Kidney (tissue), 14 donors: ENCODE results near the gene NRXN3. TPM values are rescaled to one million over a fixed set of nuclear protein-coding genes. Genes with fewer than 3 reads are reported as not detected.

Experiments used
- DNase-seq, 5 donors: peaks; one replicate each; pipeline ENCODE4 v3.0.0-alpha.2; 2013 to 2020
- FAIRE-seq: peaks from 2 replicates; lab custom pipeline; 2012; peaks lifted over from hg19 to GRCh38; lab: Jason Lieb, UNC
- H3K27ac ChIP-seq, 2 donors: one replicate each; pipeline ENCODE4 v1.7.0; 2013; ENCODE audit warnings: low read depth in 2 of 2, low read length in 2 of 2, inconsistent platforms in 1 of 2
- H3K27me3 ChIP-seq: one replicate; pipeline ENCODE4 v1.7.1; 2013; ENCODE audit warnings: low read length, inconsistent platforms; ENCODE audit not compliant: control insufficient read depth, insufficient read depth
- H3K36me3 ChIP-seq, 3 donors: one replicate each; pipeline versions ENCODE4 v1.7.0 to v1.7.1; 2013; ENCODE audit warnings: low read length in 3 of 3, control low read depth in 1 of 3, inconsistent platforms in 1 of 3; ENCODE audit not compliant: insufficient read depth in 3 of 3, control insufficient read depth in 2 of 3
- H3K4me1 ChIP-seq, 3 donors: one replicate each; pipeline versions ENCODE4 v1.7.0 to v1.7.1; 2013; ENCODE audit warnings: low read length in 3 of 3, inconsistent platforms in 1 of 3, low read depth in 1 of 3; ENCODE audit not compliant: control insufficient read depth in 2 of 3, insufficient read depth in 2 of 3
- H3K4me3 ChIP-seq, 3 donors: one replicate each; pipeline versions ENCODE4 v1.7.0 to v1.8.1; 2013; ENCODE audit warnings: low read length in 3 of 3, control low read depth in 1 of 3, inconsistent platforms in 1 of 3
- H3K9ac ChIP-seq, 3 donors: one replicate each; pipeline versions ENCODE4 v1.7.0 to v1.7.1; 2013; ENCODE audit warnings: low read length in 3 of 3, control low read depth in 1 of 3, inconsistent platforms in 1 of 3
- H3K9me3 ChIP-seq, 3 donors: one replicate each; pipeline versions ENCODE4 v1.7.0 to v1.7.1; 2013; ENCODE audit warnings: low read length in 3 of 3, control low read depth in 1 of 3, inconsistent platforms in 1 of 3; ENCODE audit not compliant: control insufficient read depth in 2 of 3, insufficient read depth in 1 of 3
- CTCF ChIP-seq: IDR thresholded peaks from 3 replicates; pipeline ENCODE4 v1.5.1; 2012; ENCODE audit warnings: mild to moderate bottlenecking, moderate library complexity, borderline replicate concordance; ENCODE audit not compliant: insufficient read depth; ENCODE audit errors: extremely low read depth
- intact Hi-C: fragments of 100-400 bp; cut with DNase I; formaldehyde crosslinking; loops from one replicate; pipeline ENCODE4 v1.11.1; 2022
- polyA plus RNA-seq: library from polyadenylated mRNA; stranded (reverse); fragments of 350-450 nt; fragmentation: Illumina TruSeq; extraction: RNeasy Lipid Tissue Mini Kit (QIAGEN cat#74804); gene quantifications from one replicate; pipeline ENCODE4 v1.2.3, GENCODE V29; 2014; ENCODE audit warnings: low read depth, low replicate concordance; ENCODE audit not compliant: insufficient read depth
- total RNA-seq: library from RNA; stranded (reverse); fragmentation: NEBNext Ultra II Directional; extraction: Animal tissue kit (Norgen Biotek cat#: 25700); gene quantifications from one replicate; pipeline ENCODE4 v1.2.1, GENCODE V29; 2021
- donor health status: control.
- donor health status: control.
- donor health status: control.
- donor health status: control.
- donor health status: control.
- donor health status: DM: yes; HTN: yes; CAD: no.
- donor health status: Normal renal cell carcinoma (clear cell type).

The NRXN3 gene
- total and polyA plus RNA-seq, 2 donors from 2014 or later = 1.5 to 2.4 TPM

GRCh38 chr14:78297858-78298257 is 127.7 kb downstream of the NRXN3 start:
- H3K9ac ChIP-seq = no peak overlapping the region
- H3K27ac ChIP-seq = no peak overlapping the region
- no peak for TF ChIP-seq CTCF
- no peaks in the 10 kb centered on the region for H3K36me3 ChIP-seq
- H3K27me3 ChIP-seq = no peaks in the 10 kb centered on the region
- intact Hi-C loops = no loop called here
- H3K9me3 ChIP-seq = no peaks in the 10 kb centered on the region
- DNase-seq (peak in 4 of 5 donors; percentile 18 to 40 (median 36)), FAIRE-seq (no peak)
- H3K4me1 ChIP-seq = no peaks in the 10 kb centered on the region
- no peak overlapping the region for H3K4me3 ChIP-seq

- intact Hi-C loops = no loop called here
Observed at GRCh38 chr14:78298298-78298697, 128.1 kb downstream of the NRXN3 start.

GRCh38 chr14:78302841-78303240 is 132.7 kb downstream of the NRXN3 start:
- Histone ChIP-seq H3K27ac (no peak overlapping the region), H3K36me3 (no peaks in the 10 kb centered on the region), H3K4me3 (no peak overlapping the region), H3K9ac (no peak overlapping the region), H3K27me3 (no peaks in the 10 kb centered on the region), H3K4me1 (no peaks in the 10 kb centered on the region), H3K9me3 (no peaks in the 10 kb centered on the region)
- intact Hi-C loops = no loop called here
- FAIRE-seq = no peak
- no peak for TF ChIP-seq CTCF
- DNase-seq = no peak

More at GRCh38 chr14:78298298-78298697, 128.1 kb downstream of the NRXN3 start:
- DNase-seq = no peak
- H3K27ac ChIP-seq = no peak overlapping the region
- no peaks in the 10 kb centered on the region for H3K36me3 ChIP-seq
- no peak overlapping the region for H3K4me3 ChIP-seq
- H3K27me3 ChIP-seq = no peaks in the 10 kb centered on the region
- no peak overlapping the region for H3K9ac ChIP-seq
- no peaks in the 10 kb centered on the region for H3K4me1 ChIP-seq
- H3K9me3 ChIP-seq = no peaks in the 10 kb centered on the region
- FAIRE-seq = no peak
- TF ChIP-seq CTCF = no peak

- Histone ChIP-seq H3K36me3 (no peaks in the 10 kb centered on the region), H3K9me3 (no peaks in the 10 kb centered on the region), H3K27ac (no peak overlapping the region), H3K4me3 (no peak overlapping the region), H3K4me1 (no peaks in the 10 kb centered on the region), H3K27me3 (no peaks in the 10 kb centered on the region), H3K9ac (no peak overlapping the region)
- DNase-seq (no peak), FAIRE-seq (no peak)
- no peak for TF ChIP-seq CTCF
- intact Hi-C loops = no loop called here
Observed at GRCh38 chr14:78307671-78308070, 137.5 kb downstream of the NRXN3 start.
